ENCODE data around the gene PTMA.
"Not testable (repeated sequence)": the region's sequence is repeated elsewhere in the genome, so short reads cannot be mapped to it uniquely, and the experiment has no call there.

PTMA gene

DNA sequence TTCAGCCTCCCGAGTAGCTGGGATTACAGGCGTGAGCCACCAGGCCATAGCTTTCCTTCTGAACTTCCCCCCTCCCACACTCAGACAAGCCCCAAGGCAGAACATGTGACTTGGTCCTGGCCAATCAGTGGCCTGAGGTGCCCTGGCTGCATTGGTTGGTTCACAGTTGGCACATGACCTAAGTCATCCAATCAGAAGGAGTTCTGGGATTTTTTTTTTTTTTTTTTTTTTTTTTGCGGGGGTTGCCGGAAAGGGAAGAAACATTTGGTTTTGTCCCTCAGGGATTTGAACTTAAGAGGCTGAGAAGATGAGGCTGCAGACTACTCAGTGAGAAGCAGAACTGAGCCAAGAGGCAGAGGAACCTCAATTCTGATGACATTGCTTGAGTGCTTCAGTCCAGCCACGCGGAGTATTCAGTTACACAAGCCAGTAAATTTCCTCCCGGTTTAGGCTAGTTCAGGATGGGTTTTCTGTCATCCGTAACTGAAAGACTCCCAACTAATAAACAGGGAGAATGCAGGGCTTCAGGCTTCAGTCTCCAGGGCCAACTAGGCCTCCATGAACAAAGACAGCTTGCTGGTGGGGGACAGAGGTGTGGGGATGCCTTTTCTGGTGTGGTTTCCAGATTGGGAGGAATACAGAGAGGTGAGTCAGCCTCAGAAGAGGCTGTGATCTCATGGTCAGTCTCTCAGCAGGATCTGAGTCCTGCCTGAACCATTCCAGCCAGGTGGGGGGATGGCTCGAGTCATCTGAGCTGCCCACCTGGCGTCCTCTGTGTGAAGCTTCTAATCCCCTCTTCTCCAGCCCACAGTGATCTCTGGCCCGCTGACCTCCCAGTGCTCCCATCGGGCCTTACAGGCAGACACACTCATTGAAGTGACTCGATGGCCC, 9.2 kb downstream of the PTMA start:
- DNase-seq = no peak

- no peak for DNase-seq
These were observed 10.5 kb downstream of the PTMA start for GRCh38 chr2:231718799-231719198.

- DNase-seq = no peak
These were observed 12.1 kb downstream of the PTMA start for GRCh38 chr2:231720292-231720986.

DNA sequence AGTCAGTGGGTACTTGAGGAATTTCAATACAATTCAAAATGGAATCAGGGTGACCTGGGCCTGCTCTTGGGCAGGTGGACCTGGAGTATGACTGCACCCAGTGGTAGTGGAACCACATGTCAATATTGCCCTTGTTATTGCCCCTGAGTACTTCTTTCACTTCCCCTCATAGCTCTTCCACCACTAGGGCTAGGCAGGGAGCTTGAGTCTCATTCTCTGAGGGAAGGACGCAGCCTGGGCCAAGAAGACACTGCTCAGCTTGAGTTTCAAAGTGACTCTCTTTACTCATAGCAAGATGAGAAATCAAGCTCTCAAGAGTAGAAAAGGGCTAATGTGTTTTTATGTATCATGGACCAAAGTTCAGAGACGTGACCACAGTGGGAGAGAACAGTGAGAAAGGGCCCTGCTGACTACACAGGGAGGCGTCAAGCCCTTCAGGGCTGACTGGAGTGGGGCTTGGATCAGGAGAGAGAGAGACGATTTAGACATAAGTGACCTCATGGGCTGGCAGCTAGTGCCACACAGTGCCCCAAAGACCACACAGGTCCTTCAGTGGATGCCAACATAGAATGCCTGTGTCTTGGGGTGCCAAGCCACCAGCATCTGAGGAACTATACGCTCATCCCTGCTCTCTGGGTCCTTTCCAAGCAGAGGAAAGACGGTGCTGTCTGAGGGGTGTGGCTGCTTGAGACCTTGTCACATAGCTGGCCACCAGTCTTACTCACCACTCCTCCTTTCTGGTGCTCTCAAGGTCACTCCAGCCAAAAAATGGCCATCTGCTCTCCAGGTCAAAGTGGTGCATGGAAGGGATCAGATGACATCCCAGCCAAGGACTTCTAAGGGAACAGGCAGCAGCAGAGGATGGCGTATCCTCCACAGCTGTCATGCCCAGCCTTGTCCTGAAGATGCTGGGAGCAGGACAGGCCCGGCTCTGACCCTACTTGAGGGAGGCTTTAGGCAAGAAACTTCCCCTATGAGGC, 13.0 kb downstream of the PTMA start:
- no peak for DNase-seq

GRCh38 chr2:231722721-231723307, 14.5 kb downstream of the PTMA start:
- DNase-seq = no peak

GRCh38 chr2:231725476-231725875, 17.2 kb downstream of the PTMA start:
- DNase-seq = no peak

GRCh38 chr2:231726276-231726675, 18.0 kb downstream of the PTMA start:
- DNase-seq = no peak

DNA sequence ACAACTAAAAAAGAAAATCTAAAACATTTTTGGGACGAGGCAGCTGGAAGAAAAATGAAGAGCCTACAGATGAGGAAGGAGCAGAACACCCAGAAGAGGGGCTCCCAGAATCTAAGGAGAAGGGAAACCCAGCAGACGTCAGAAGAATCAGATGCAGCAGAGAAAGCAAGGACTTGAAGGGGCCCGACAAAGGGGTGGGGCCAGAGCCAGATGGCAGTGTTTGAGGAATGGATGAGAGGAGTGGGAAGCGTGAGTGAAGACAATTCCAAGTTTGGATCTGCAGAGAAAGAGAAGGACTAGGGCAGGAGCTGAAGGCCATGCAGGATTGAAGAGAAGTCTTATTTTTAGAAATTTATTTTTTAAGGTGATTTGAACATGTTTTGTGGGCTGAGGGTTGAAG, 19.3 kb downstream of the PTMA start:
- no peak for DNase-seq

DNA sequence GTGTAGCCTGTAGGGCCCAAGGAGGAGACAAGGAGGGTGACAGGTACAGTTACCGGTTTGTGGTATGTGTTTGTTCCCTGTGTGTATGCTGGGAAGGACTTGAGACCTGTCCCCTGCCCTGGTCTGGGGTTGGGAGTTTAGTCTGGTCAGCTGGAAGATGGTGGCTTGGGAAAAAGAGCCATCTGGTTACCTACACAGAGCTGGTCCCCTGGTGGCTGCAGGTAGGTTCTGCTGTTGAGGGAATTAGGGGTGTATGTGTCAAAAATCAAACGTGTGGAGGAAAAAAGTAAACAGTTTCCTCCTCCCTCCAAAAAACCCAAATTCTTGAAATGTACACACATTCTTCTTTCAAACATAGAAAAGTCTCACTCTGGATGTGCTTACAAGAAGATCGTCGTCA, 24.3 kb downstream of the PTMA start:
- DNase-seq = no peak

DNA sequence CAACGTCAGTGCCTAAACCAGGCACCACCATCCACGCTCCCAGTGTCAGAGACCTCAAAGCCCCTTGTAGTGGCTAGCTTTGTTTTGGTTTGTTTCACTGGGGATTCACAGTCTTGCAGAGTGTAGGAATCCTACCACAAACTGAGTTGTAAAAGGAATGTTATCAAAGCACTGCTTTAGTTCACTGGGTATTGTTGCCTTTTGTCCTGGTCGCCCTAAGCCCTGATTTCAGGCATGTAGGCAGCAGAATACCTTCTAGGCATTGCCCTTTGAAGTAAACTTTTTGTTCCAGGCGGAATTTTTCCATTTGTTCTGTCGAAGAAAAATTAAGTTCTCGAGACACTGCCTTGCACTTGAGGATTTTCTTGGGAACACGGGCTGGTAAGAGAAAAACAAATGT, 29.4 kb downstream of the PTMA start:
- DNase-seq = no peak

- DNase-seq = no peak
These were observed 35.2 kb downstream of the PTMA start for GRCh38 chr2:231743376-231744116.

- DNase-seq = no peak
These were observed 37.1 kb downstream of the PTMA start for GRCh38 chr2:231745303-231746038.

DNA sequence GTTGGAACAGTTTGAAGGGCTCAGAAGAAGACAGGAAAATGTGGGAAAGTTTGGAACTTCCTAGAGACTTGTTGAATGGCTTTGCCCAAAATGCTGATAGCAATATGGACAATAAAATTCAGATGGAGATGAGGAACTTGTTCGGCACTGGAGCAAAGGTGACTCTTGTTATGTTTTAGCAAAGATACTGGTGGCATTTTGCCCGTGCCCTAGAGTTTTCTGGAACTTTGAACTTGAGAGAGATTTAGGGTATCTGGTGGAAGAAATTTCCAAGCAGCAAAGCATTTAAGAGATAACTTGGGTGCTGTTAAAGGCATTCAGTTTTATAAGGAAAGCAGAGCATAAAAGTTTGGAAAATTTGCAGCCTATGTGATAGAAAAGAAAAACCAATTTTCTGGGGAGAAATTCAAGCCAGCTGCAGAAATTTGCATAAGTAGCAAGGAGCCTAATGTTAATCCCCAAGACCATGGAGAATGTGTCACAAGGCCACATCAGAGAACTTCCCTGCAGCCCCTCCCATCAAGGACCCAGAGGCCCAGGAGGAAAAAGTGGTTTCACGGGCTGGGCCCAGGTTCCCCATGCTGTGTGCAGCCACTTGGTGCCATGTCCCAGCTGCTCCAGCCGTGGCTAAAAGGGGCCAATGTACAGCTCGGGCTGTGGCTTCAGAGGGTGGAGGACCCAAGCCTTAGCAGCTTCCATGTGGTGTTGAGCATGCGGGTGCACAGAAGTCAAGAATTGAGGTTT, 40.0 kb downstream of the PTMA start:
- DNase-seq = not testable (repeated sequence)

DNA sequence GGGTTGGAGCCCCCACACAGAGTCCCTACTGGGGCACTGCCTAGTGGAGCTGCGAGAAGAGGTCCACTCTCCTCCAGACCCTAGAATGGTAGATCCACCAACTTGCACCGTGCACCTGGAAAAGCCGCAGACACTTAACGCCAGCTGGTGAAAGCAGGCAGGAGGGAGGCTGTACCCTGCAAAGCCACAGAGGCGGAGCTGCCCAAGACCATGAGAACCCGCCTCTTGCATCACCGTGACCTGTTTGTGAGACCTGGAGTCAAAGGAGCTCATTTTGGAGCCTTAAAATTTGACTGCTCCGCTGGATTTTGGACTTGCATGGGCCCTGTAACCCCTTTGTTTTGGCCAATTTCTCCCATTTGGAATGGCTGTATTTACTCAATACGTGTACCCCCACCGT, 40.7 kb downstream of the PTMA start:
- DNase-seq = peak; percentile 6 to 40

GRCh38 chr2:231751042-231751815, 42.9 kb downstream of the PTMA start:
- DNase-seq = no peak

DNA sequence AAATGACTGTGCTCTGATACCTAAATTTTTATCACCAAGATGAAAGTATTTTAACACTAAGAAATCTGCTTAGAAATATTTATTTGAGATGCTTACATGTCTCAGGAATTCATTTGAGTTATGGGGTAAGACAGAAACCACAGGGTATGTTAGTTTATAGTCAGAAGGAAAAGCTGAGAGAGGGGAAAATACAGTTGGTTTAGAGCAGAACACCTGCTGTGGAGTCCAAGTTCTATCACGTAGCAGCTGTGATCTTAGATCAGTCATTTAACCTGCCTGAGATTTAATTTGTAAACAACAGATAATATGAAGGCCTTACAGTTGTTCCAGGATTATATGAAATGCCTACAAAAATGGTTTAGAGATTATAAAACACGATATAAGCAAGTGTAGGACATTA, 43.7 kb downstream of the PTMA start:
- no peak for DNase-seq

DNA sequence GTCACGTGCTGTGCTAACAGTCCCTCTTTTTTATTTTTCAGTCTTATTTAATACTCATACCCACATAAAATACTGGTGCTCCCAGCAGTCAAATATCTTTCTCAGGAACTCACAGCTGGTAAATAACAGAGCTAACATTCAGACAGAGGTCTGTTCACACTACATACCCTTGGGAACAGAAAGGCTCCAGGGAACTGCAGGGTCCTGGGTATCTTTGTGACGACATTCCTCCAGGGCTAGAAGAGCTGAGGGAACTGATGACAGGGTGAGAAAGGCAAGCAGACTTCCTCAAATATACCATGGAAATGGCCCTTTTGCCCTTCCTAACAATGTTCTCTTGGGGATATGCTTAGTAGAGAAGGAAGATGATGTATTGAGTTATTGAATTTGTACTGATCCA, 53.4 kb downstream of the PTMA start:
- DNase-seq = no peak
